GM21737 (cell line): ENCODE results near the gene CEACAM4.

Experiments
- ATAC-seq: cut with Tn5 transposase; IDR thresholded peaks from one replicate; pipeline ENCODE4 v1.9.1; 2021; ENCODE audit warnings: mild to moderate bottlenecking, moderate library complexity; ENCODE audit not compliant: unreplicated experiment

CEACAM4 gene

GRCh38 chr19:41617941-41618730 is 8.7 kb downstream of the CEACAM4 start:
- no peak for ATAC-seq

GRCh38 chr19:41616792-41617621 is 9.9 kb downstream of the CEACAM4 start:
- no peak for ATAC-seq

- no peak for ATAC-seq
Observed at GRCh38 chr19:41615207-41615606, 11.7 kb downstream of the CEACAM4 start.

GRCh38 chr19:41612483-41612882 is 14.4 kb downstream of the CEACAM4 start:
- no peak for ATAC-seq

GRCh38 chr19:41610789-41611188 is 16.1 kb downstream of the CEACAM4 start:
- no peak for ATAC-seq

GRCh38 chr19:41607668-41608067 is 19.2 kb downstream of the CEACAM4 start:
- ATAC-seq = no peak

- ATAC-seq = no peak
Observed at GRCh38 chr19:41606215-41606837, 20.5 kb downstream of the CEACAM4 start.

GRCh38 chr19:41604831-41605230 is 22.0 kb downstream of the CEACAM4 start:
- no peak for ATAC-seq

- no peak for ATAC-seq
Observed at GRCh38 chr19:41601771-41602170, 25.1 kb downstream of the CEACAM4 start.

GRCh38 chr19:41599175-41599966 is 27.5 kb downstream of the CEACAM4 start:
- ATAC-seq = no peak

GRCh38 chr19:41597600-41598041 is 29.3 kb downstream of the CEACAM4 start:
- ATAC-seq = peak; percentile 62

- ATAC-seq = no peak
Observed at GRCh38 chr19:41595890-41596280, 31.0 kb downstream of the CEACAM4 start.

- ATAC-seq = no peak
Observed at GRCh38 chr19:41595258-41595889, 31.5 kb downstream of the CEACAM4 start.

- no peak for ATAC-seq
Observed at GRCh38 chr19:41591951-41592562, 34.8 kb downstream of the CEACAM4 start.

GRCh38 chr19:41590936-41591335 is 35.9 kb downstream of the CEACAM4 start:
- ATAC-seq = no peak

GRCh38 chr19:41589371-41589770 is 37.5 kb downstream of the CEACAM4 start:
- no peak for ATAC-seq

GRCh38 chr19:41588497-41589209 is 38.2 kb downstream of the CEACAM4 start:
- ATAC-seq = no peak

GRCh38 chr19:41587838-41588210 is 39.0 kb downstream of the CEACAM4 start:
- no peak for ATAC-seq

GRCh38 chr19:41587101-41587837 is 39.6 kb downstream of the CEACAM4 start:
- no peak for ATAC-seq
